HepG2 (cell line): ENCODE data around the gene SMC1B. TPM values are rescaled to one million over a fixed set of nuclear protein-coding genes. Genes with fewer than 3 reads are reported as not detected.
"Not testable (repeated sequence)": the region's sequence is repeated elsewhere in the genome, so short reads cannot be mapped to it uniquely, and the experiment has no call there.

Experiments used
- ATAC-seq: fragments of 200-7000 bp; cut with Tn5 transposase; 3 replicates; pipeline ENCODE4 v1.9.1; 2020; ENCODE audit warnings: mild to moderate bottlenecking, moderate library complexity
- BruUV-seq: library from RNA; stranded (reverse); fragments of 400-500 nt; replicated peaks from 2 replicates; lab custom pipeline; 2021; lab: Mats Ljungman, UMichigan
- CTCF ChIA-PET: fragments of 300-600 bp; formaldehyde crosslinking; extraction: SDS; loops from one replicate; lab custom pipeline; 2021; ENCODE audit warnings: low total read pairs, inconsistent platforms, low intra/inter-chr PET ratio; lab: Yijun Ruan, JAX
- POLR2A ChIA-PET: fragments of 350-600 bp; sonication (Branson Sonifier 250); formaldehyde crosslinking; loops from one replicate; lab custom pipeline; 2020; ENCODE audit warnings: antibody characterized with exemption, inconsistent platforms; lab: Yijun Ruan, JAX
- DNase-seq: peaks from one replicate; pipeline ENCODE4 v3.0.0-alpha.2; 2015; ENCODE audit warnings: low spot score
- FAIRE-seq: peaks from 3 replicates; lab custom pipeline; 2011; peaks lifted over from hg19 to GRCh38; lab: Jason Lieb, UNC
- H2AFZ ChIP-seq: one replicate; pipeline ENCODE4 v1.6.1; 2011; ENCODE audit warnings: low read length, inconsistent platforms
- H3K27ac ChIP-seq: fragments of 300-600 bp; 3 replicates; pipeline ENCODE4 v1.8.0; 2011; ENCODE audit warnings: mixed run types, mild to moderate bottlenecking, mixed read lengths, low read length, inconsistent platforms; ENCODE audit not compliant: insufficient read depth; ENCODE audit errors: extremely low read length
- H3K27me3 ChIP-seq, 2 experiments: fragments of 200-600 bp in 1 of 2; 2 replicates in 1 of 2; 3 replicates in 1 of 2; pipeline versions ENCODE4 v1.6.0 to v1.8.0; 2011; ENCODE audit warnings: low read length in 2 of 2, mild to moderate bottlenecking in 2 of 2, moderate library complexity in 2 of 2, inconsistent platforms in 1 of 2; ENCODE audit not compliant: insufficient read depth in 2 of 2, control insufficient read depth in 1 of 2
- H3K36me3 ChIP-seq, 2 experiments: fragments of 200-600 bp in 1 of 2; replicated peaks in 1 of 2; 2 replicates in 1 of 2; 3 replicates in 1 of 2; pipeline versions ENCODE4 v1.5.1 to v1.8.0; 2011; ENCODE audit warnings: low read length in 2 of 2, inconsistent platforms in 1 of 2; ENCODE audit not compliant: insufficient read depth in 2 of 2, control insufficient read depth in 1 of 2
- H3K4me1 ChIP-seq: 2 replicates; pipeline ENCODE4 v1.5.1; 2012; ENCODE audit warnings: low read length, inconsistent platforms; ENCODE audit not compliant: insufficient read depth
- H3K4me2 ChIP-seq: 2 replicates; pipeline ENCODE4 v1.6.0; 2011; ENCODE audit warnings: low read depth, low read length, inconsistent platforms
- H3K4me3 ChIP-seq, 3 experiments: fragments of 200-600 bp in 1 of 3; sonication (generic), shearing (Covaris generic) in 1 of 3; replicated peaks in 1 of 3; 2 replicates each; pipeline ENCODE4 v1.5.1; 2011 to 2016; ENCODE audit warnings: low read length in 3 of 3, inconsistent platforms in 2 of 3, low read depth in 2 of 3, mild to moderate bottlenecking in 2 of 3, control low read depth in 1 of 3, mixed read lengths in 1 of 3; ENCODE audit not compliant: insufficient read depth in 1 of 3
- H3K79me2 ChIP-seq: one replicate; pipeline ENCODE4 v1.6.1; 2011; ENCODE audit warnings: low read length, inconsistent platforms; ENCODE audit not compliant: insufficient read depth
- H3K9ac ChIP-seq: 2 replicates; pipeline ENCODE4 v1.6.0; 2011; ENCODE audit warnings: mild to moderate bottlenecking, low read depth, low read length, inconsistent platforms; ENCODE audit not compliant: insufficient read depth
- H3K9me3 ChIP-seq: 2 replicates; pipeline ENCODE4 v1.5.1; 2012; ENCODE audit warnings: mild to moderate bottlenecking, low read length
- H4K20me1 ChIP-seq: 2 replicates; pipeline ENCODE4 v1.6.0; 2011; ENCODE audit warnings: inconsistent platforms, mild to moderate bottlenecking, low read length, moderate library complexity; ENCODE audit not compliant: insufficient read depth
- ELF4 ChIP-seq: sonication (generic); formaldehyde crosslinking; IDR thresholded peaks from 2 replicates; pipeline ENCODE4 v1.5.0; 2020; ENCODE audit warnings: missing genetic modification reagents, mild to moderate bottlenecking, moderate library complexity, borderline replicate concordance
- JUNB ChIP-seq: sonication (generic); formaldehyde crosslinking; IDR thresholded peaks from 2 replicates; pipeline ENCODE4 v1.8.0; 2022; ENCODE audit warnings: missing genetic modification reagents, mild to moderate bottlenecking, borderline replicate concordance
- LCORL ChIP-seq, 2 experiments: fragments of 450-650 bp in 1 of 2; sonication (generic) in 1 of 2; formaldehyde crosslinking in 1 of 2; IDR thresholded peaks; 2 replicates each; pipeline versions ENCODE4 v1.5.0 to v1.6.1; 2017 to 2020; ENCODE audit warnings: antibody characterized with exemption in 1 of 2, missing genetic modification reagents in 1 of 2
- PRMT3 ChIP-seq: sonication (generic); formaldehyde crosslinking; IDR thresholded peaks from 2 replicates; pipeline ENCODE4 v1.8.1; 2022; ENCODE audit warnings: low read depth, mild to moderate bottlenecking, moderate library complexity, missing genetic modification reagents, borderline replicate concordance
- SRSF9 ChIP-seq: fragments of 200-400 bp; formaldehyde crosslinking; IDR thresholded peaks from 2 replicates; pipeline ENCODE4 v1.6.1; 2018; ENCODE audit warnings: borderline replicate concordance, mild to moderate bottlenecking, low read depth, low read length; ENCODE audit not compliant: insufficient read depth, poor library complexity, severe bottlenecking
- TCF7 ChIP-seq: sonication (generic); IDR thresholded peaks from 2 replicates; pipeline ENCODE4 v1.6.1; 2016; ENCODE audit warnings: antibody characterized with exemption, low read depth
- TEF ChIP-seq: sonication (generic); formaldehyde crosslinking; IDR thresholded peaks from 2 replicates; pipeline ENCODE4 v1.5.0; 2020; ENCODE audit warnings: missing genetic modification reagents
- THAP8 ChIP-seq: sonication (generic); formaldehyde crosslinking; IDR thresholded peaks from 2 replicates; pipeline ENCODE4 v1.5.1; 2020; ENCODE audit warnings: missing genetic modification reagents, mild to moderate bottlenecking, borderline replicate concordance
- TOE1 ChIP-seq: sonication (generic); formaldehyde crosslinking; IDR thresholded peaks from 2 replicates; pipeline ENCODE4 v1.4.0; 2020; ENCODE audit warnings: mild to moderate bottlenecking, missing genetic modification reagents
- ZMAT3 ChIP-seq: sonication (generic); formaldehyde crosslinking; conservative IDR thresholded peaks from 2 replicates; pipeline ENCODE4 v1.7.0; 2021; ENCODE audit warnings: missing genetic modification reagents
- ZNF230 ChIP-seq: sonication (generic); formaldehyde crosslinking; IDR thresholded peaks from 2 replicates; pipeline ENCODE4 v1.4.0; 2020; ENCODE audit warnings: mild to moderate bottlenecking, missing genetic modification reagents
- ZNF317 ChIP-seq: sonication (generic); formaldehyde crosslinking; IDR thresholded peaks from 2 replicates; pipeline ENCODE4 v1.5.0; 2020; ENCODE audit warnings: mild to moderate bottlenecking, missing genetic modification reagents
- ZNF33B ChIP-seq: sonication (generic); formaldehyde crosslinking; IDR thresholded peaks from 2 replicates; pipeline ENCODE4 v1.5.1; 2020; ENCODE audit warnings: mild to moderate bottlenecking, missing genetic modification reagents
- ZNF383 ChIP-seq: sonication (generic); formaldehyde crosslinking; IDR thresholded peaks from 2 replicates; pipeline ENCODE4 v1.4.0; 2020; ENCODE audit warnings: missing genetic modification reagents, mild to moderate bottlenecking, borderline replicate concordance
- ZNF563 ChIP-seq: sonication (generic); formaldehyde crosslinking; IDR thresholded peaks from 2 replicates; pipeline ENCODE4 v1.8.0; 2022; ENCODE audit warnings: mild to moderate bottlenecking, moderate library complexity, missing genetic modification reagents
- ZNF644 ChIP-seq: IDR thresholded peaks from 2 replicates; pipeline ENCODE4 v1.6.1; 2016; ENCODE audit warnings: low read depth
- ZNF761 ChIP-seq: sonication (generic); formaldehyde crosslinking; conservative IDR thresholded peaks from 2 replicates; pipeline ENCODE4 v1.4.0; 2020; ENCODE audit warnings: mild to moderate bottlenecking, missing genetic modification reagents
- ZNF891 ChIP-seq: sonication (generic); formaldehyde crosslinking; IDR thresholded peaks from 2 replicates; pipeline ENCODE4 v1.5.0; 2020; ENCODE audit warnings: mild to moderate bottlenecking, missing genetic modification reagents
- WGBS: methylation state at CpG from one replicate; pipeline ENCODE4 v1.1.6; 2017; ENCODE audit warnings: low lambda C conversion rate; 5-methylcytosine and 5-hydroxymethylcytosine counted together
- in situ Hi-C: cut with HindIII; loops from 2 replicates; pipeline ENCODE4 v1.10.0; 2017; ENCODE audit warnings: low pct_unique_long_range_greater_than_20kb; ENCODE audit not compliant: extremely low pct_ligation_motif_present
- intact Hi-C: fragments of 100-400 bp; cut with micrococcal nuclease; formaldehyde crosslinking; loops from one replicate; pipeline ENCODE4 v1.10.0; 2022; ENCODE audit not compliant: unreplicated experiment
- polyA plus RNA-seq, 8 experiments: library from polyadenylated mRNA; depleted of rRNA in 3 of 8; stranded (reverse) in 7 of 8; unstranded in 1 of 8; fragments of >200 nt; fragmentation: Illumina TruSeq in 4 of 8; extraction: Trizol in 4 of 8; gene quantifications; 2 replicates each; pipeline versions ENCODE4 v1.2.1 to v1.2.3, GENCODE V29; 2011 to 2016; ENCODE audit warnings: low read depth in 4 of 8, missing spikeins in 1 of 8, mixed read lengths in 1 of 8; ENCODE audit not compliant: insufficient read depth in 1 of 8
- total RNA-seq, 5 experiments: library from RNA; depleted of rRNA; stranded (reverse); fragments of >200 nt; fragmentation: Illumina TruSeq; extraction: Trizol; gene quantifications; 2 replicates each; pipeline ENCODE4 v1.2.3, GENCODE V29; 2016; ENCODE audit warnings: low read depth in 1 of 5

The SMC1B gene
- total and polyA plus RNA-seq, 2 of the 13 experiments (the other 11 are each of a cell fraction or from before 2014, with no cell fraction given): not detected

- peaks cover 51% of the 10 kb centered on the region for H3K4me1 ChIP-seq
- intact Hi-C loops (loop anchor here (1.0 to 5.0 kb wide), 2 partner anchors 42 to 113 kb away; no protein-coding TSS in a partner anchor), in situ Hi-C loops (loop anchor here (5.0 kb wide), 1 partner anchor 112 kb away; no protein-coding TSS in a partner anchor)
- not testable (repeated sequence) for DNase-seq; ATAC-seq; FAIRE-seq; H3K9ac ChIP-seq; H3K27ac ChIP-seq; H4K20me1 ChIP-seq; H3K9me3 ChIP-seq; BruUV-seq; H3K27me3 ChIP-seq; H3K79me2 ChIP-seq; H2AFZ ChIP-seq; H3K36me3 ChIP-seq; TF ChIP-seq LCORL (IDR thresholded peaks at IDR 0.05)
- 0 out of 2 replicates have a peak, but pooled peaks have one; percentile 1 for TF ChIP-seq LCORL (CRISPR knock-in tag; IDR thresholded peaks at IDR 0.05)
- TF ChIP-seq ZNF317 (CRISPR knock-in tag): peak; percentile 66; the same call in 1 of the 2 replicates
- H3K4me2 ChIP-seq: peak overlapping the region; percentile 75
- peak overlapping the region in 2 of 3 experiments; percentile 32 to 44; a peak in 3 of 6 replicates for H3K4me3 ChIP-seq
- ChIA-PET POLR2A (interaction anchor here (2.7 kb wide), 1 partner anchor 62 kb away, joined by 12 read pairs; the partner anchor contains the start of gene FBLN1), CTCF (interaction anchor here (1.7 to 2.3 kb wide), 2 partner anchors 22 to 113 kb away, joined by 7 to 32 read pairs; no protein-coding TSS in a partner anchor)
- 2% methylated on average over 12 of the region's 13 CpGs for WGBS
Observed at GRCh38 chr22:45440688-45441087, 27.3 kb upstream of the SMC1B start.

- in situ Hi-C loops: no loop called here
- DNase-seq: no peak
- H3K36me3 ChIP-seq: no peaks in the 10 kb centered on the region
- no peak for FAIRE-seq
- no peaks in the 10 kb centered on the region for H3K9me3 ChIP-seq
- no peak overlapping the region for H3K4me2 ChIP-seq
- H3K27ac ChIP-seq: no peak overlapping the region
- H3K79me2 ChIP-seq: no peaks in the 10 kb centered on the region
- peaks cover 55% of the 10 kb centered on the region for H3K4me1 ChIP-seq
- POLR2A ChIA-PET: no interaction called here
- no peak for ATAC-seq
- CTCF ChIA-PET: no interaction called here
- no peak overlapping the region for H3K9ac ChIP-seq
- H2AFZ ChIP-seq: no peak overlapping the region
- intact Hi-C loops: no loop called here
- no TSS peak for BruUV-seq
- H3K4me3 ChIP-seq: no peak overlapping the region
- H4K20me1 ChIP-seq: no peaks in the 10 kb centered on the region
- no peaks in the 10 kb centered on the region for H3K27me3 ChIP-seq
- TF ChIP-seq ZNF891 (CRISPR knock-in tag) (no peak), TOE1 (CRISPR knock-in tag) (no peak), ZNF230 (CRISPR knock-in tag) (no peak), ZMAT3 (no peak), TCF7 (no peak), JUNB (no peak), ZNF563 (no peak), ZNF644 (CRISPR knock-in tag) (no peak), ZNF33B (CRISPR knock-in tag) (no peak), ELF4 (CRISPR knock-in tag) (no peak), ZNF761 (CRISPR knock-in tag) (no peak), PRMT3 (CRISPR knock-in tag) (no peak), SRSF9 (no peak), TEF (no peak), THAP8 (CRISPR knock-in tag) (no peak), ZNF383 (no peak)
Observed at GRCh38 chr22:45438336-45438735, 24.9 kb upstream of the SMC1B start.
